ENCODE data around the gene RASGRP4.
"Not testable (repeated sequence)": the region's sequence is repeated elsewhere in the genome, so short reads cannot be mapped to it uniquely, and the experiment has no call there.

RASGRP4 gene, protein sequence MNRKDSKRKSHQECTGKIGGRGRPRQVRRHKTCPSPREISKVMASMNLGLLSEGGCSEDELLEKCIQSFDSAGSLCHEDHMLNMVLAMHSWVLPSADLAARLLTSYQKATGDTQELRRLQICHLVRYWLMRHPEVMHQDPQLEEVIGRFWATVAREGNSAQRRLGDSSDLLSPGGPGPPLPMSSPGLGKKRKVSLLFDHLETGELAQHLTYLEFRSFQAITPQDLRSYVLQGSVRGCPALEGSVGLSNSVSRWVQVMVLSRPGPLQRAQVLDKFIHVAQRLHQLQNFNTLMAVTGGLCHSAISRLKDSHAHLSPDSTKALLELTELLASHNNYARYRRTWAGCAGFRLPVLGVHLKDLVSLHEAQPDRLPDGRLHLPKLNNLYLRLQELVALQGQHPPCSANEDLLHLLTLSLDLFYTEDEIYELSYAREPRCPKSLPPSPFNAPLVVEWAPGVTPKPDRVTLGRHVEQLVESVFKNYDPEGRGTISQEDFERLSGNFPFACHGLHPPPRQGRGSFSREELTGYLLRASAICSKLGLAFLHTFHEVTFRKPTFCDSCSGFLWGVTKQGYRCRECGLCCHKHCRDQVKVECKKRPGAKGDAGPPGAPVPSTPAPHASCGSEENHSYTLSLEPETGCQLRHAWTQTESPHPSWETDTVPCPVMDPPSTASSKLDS

DNA sequence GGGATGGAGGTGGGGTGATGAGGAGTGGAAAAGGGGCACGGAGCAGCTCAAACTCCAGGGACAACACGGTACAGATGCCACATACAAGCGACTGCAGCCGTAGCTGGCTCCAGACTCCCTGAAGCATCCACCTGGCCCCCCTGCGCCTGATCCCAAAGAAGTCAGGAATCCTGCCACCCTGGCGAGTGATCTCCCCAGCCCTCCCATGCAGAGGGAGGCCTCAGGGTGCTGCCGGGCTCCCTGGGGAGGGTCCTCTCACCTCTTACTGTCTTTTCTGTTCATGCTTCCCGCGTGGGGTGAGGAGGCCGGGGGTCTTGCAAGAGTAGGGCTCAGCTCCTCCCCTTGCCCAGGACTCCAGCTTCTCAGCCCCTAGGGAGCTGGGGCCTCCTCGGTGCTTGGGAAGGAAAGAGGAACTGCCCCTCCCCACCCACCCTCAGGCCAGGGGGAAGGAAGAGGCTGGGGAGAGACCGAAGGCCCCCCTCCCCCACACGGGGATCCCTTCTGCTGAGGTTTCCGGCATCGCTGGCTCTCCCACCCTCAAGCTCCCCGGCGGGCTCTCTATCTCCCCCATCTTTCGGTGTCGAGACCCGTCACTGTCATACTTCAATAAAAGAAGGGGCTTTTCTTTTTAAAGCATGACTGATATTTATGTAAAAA, at the start of gene RASGRP4:
Gene RASGRP4 (minus strand): TSS at position 410 of the 657 bp plus-strand sequence. CDS start 128 bp downstream, at position 282.
- DNase-seq = no peak

DNA sequence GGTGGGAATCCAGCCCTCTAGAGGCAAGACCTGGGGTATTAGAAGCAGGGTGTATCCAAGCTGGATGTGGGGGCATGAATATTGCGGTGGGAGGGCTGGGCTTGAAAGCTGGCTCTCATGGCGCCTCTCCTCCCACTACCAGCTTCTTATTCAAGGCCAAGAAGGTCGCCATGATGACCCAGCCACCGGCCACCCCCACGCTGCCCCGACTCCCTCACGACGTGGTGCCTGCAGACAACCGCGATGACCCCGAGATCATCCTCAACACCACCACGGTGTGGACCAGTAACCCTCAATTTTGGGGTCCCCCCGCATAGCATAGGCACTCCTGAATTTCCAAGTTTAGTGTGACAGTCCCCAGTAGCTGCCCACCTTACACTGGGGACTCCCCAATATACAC, 49.2 kb upstream of the RASGRP4 start:
- DNase-seq = no peak

DNA sequence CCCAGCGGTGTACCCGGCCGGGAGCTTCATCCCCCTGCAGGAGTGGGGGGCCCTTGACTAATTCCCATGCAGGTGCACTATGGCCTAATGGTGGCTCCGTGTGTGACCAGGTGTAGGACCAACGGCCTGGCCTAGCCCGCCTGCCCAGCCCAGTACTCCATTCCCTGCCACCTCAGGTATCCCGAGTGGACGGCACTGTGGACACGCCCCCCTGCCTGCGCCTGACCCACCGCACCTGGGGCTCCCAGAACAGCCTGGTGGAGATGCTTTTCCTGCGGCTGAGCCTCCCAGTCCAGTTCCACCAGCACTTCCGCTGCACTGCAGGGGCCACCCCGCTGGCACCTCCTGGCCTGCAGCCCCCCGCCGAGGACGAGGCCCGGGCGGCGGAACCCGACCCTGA, 47.2 kb upstream of the RASGRP4 start:
- no peak for DNase-seq

DNA sequence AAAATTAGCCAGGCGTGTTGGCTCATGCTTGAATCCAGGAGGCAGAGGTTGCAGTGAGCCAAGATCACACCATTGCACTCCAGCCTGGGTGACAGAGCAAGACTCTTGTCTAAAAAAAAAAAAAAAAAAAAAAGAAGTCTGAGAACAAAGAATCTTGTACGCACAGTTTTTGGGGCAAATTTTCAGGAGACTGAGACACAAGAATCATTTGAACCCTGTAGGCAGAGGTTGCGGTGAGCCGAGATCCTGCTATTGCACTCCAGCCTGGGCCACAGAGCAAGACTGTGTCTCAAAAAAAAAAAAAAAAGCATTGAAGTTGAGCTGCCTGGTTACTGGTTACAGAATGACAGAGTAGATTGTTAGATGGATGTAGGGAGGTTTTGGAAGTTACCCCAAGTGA, 46.7 kb upstream of the RASGRP4 start:
- not testable (repeated sequence) for DNase-seq

DNA sequence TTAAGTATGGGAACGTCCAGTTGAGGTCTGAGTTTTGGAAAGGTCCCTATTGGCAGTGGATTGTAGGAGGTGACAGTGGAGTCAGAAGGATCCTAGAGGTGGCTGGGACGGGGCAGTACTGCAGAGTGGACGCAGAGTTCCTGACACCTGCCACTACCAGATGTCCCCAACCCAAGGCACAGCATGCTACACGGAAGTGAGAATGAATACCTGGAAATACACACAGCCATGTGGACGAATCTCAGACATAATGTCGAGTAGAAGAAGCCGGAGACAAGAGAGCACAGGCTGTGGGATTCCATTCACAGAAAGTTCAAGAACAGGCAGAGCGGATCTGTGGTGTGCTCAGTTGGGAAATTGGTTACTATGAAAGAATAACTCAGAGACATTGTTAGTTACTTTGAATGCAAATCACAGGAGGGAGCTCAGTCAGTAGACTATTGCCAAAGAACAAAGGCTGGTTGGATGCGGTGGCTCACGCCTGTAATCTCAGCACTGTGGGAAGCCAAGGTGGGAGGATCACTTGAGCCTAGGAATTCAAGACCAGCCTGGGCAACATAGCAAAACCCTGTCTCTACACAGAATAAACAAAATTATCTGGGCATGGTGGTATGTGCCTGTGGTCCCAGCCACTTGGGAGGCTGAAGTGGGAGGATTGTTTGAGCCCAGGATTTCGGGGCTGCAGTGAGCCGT, 44.9 kb upstream of the RASGRP4 start:
- DNase-seq = no peak

DNA sequence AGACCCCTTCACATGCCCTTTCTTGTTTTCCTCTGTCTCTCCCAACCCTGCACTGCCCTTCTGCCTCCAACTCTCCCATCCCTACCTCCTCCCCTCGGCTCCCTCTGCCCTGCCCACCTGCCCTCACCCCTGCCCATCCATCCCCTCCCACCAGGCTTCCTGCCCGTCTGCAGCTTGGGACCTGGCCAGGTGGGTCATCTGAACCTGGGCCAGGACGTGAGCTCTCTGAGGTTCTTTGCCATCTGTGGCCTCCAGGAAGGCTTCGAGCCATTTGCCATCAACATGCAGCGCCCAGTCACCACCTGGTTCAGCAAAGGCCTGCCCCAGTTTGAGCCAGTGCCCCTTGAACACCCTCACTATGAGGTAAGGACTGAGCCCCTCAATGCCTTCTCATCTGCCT, 43.1 kb upstream of the RASGRP4 start:
- no peak for DNase-seq

DNA sequence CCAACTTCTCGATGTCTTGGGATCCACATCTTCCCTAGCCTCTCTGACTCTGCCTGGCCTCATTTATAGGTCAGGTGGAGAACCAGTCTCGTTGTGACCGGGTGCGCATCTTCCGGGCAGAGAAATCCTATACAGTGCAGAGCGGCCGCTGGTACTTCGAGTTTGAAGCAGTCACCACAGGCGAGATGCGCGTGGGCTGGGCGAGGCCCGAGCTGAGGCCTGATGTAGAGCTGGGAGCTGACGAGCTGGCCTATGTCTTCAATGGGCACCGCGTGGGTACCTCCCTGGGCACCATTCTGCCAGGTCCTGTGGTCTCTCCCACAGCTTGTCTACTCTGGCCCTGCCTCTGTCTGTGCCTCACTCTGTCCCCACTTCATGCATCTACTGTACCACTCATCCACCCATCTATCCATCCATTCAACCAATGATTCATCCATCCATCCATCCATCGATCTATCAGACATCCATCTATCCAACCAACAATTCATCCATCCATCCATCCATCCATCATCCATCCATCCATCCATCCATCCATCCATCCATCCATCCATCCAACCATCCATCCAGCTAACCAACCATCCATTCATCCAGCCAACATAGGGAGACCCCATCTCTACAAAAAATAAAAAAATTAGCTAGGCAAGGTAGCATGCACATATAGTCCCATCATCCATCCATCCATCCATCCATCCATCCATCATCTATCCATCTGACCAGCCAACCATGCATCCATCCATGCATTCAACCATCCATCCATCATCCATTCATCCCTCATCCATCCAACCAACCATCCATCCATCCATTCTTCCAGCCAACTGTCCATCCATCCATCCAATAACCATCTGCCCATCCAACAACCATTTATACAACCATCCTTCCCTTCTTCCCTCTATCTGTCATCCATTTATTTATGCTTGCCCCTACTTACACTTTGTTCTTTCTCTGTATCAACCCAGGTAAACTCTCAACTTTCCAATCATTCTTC, 41.8 kb upstream of the RASGRP4 start:
- no peak for DNase-seq

DNA sequence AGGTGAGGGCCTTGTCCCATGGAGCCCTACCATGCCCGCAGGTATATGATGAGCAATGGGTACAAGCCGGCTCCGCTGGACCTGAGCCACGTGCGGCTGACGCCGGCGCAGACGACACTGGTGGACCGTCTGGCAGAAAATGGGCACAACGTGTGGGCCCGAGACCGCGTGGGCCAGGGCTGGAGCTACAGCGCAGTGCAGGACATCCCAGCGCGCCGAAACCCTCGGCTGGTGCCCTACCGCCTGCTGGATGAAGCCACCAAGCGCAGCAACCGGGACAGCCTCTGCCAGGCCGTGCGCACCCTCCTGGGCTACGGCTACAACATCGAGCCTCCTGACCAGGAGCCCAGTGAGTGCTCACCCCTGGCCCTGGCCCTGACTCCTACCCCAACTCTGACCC, 40.0 kb upstream of the RASGRP4 start:
- DNase-seq = no peak

DNA sequence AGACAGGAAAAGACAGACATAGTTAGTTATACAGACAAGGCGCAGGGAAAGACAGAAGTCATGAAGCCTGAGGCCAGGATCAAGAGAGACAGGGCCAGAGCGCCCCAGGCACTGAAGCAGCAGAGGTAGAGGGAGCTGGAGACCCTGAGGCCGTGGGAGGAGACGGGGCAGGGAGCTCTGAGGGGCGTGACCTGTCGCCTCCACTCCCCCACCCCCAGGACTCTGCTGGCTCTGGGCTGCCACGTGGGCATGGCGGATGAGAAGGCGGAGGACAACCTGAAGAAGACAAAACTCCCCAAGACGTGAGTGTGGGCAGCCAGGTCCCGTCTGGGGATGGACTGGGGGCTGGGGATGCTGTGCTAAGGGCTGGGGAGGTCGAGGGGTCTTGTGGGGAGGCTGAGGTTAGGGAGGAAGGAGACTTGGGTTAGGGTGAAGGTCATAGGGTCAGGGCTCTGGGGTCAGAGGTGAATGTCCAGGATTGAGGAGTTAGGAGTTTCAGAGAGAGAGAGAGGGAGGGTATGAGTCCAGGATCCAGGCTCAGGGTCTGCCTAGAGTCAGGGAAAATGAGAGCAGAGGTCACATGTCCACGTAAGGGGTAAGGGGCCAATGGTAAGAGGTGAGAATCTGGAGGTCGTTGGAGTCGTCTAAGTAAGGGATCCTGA, 38.5 kb upstream of the RASGRP4 start:
- no peak for DNase-seq

DNA sequence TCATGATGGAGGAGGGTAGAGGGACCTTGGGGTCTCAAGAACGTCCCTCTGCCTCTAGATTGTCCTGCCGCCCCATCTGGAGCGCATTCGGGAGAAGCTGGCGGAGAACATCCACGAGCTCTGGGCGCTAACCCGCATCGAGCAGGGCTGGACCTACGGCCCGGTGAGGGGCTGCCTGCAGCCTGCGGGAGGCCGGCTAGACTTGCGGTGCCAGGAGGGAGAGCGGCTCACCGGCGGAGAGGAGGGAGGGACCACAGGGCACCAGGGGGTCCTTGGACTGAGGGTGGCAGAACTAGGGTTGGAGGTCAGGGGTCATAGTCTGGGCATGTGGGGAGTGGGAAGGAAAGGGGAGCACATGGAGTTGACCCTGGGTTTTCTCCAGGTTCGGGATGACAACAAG, 37.3 kb upstream of the RASGRP4 start:
- DNase-seq = no peak

DNA sequence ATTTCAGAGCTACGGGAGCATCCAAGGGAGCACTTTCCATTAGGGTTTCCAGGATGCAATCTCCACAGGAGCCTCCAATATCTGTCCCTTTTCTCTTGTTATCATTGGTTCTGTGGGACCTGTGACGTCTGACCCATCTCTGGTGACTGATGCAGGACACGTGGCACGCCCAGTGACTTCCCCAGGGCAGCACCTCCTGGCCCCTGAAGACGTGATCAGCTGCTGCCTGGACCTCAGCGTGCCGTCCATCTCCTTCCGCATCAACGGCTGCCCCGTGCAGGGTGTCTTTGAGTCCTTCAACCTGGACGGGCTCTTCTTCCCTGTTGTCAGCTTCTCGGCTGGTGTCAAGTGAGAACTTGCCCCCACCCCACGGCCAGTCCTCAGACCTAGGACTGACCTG, 33.0 kb upstream of the RASGRP4 start:
- no peak for DNase-seq

DNA sequence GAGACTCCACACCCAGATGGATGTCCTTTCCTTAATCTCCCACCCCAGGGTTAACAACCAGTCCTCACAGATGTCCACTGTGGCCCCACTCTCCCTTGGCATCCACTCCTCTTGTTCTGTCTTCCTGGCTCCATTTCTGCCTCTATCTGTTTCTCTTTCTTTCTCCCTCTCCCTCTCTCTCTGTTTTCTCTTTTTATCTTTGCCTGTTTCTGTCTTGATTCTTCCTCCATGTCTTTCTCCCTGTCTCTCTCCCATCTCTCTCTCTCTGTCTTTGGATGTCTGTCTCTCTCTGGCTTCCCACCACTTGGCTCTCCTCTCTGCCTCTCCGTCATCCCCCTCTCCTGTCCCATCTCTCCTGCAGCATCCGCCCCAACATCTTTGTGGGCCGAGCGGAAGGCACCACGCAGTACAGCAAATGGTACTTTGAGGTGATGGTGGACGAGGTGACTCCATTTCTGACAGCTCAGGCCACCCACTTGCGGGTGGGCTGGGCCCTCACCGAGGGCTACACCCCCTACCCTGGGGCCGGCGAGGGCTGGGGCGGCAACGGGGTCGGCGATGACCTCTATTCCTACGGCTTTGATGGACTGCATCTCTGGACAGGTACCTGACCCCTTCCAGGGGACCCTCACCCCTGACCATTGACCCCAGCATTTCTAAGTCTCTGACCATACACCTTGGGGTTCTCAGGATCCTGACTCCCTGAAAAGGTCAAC, 31.8 kb upstream of the RASGRP4 start:
- DNase-seq = no peak

DNA sequence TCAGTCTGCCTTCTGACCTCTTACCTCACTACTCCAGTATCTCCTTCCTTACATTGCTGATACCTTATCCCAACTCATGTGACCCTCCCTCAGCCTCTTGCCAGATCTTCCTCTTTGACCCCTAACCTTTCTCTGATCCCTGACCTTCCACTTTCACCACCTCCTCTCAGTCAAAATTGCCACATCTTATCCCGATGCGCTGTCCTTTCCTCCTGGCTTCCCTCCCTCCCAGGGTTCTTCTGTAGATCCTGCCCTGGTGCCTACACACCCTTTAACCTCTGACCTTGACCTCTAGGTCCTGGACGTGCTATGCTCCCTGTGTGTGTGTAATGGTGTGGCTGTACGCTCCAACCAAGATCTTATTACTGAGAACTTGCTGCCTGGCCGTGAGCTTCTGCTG, 31.2 kb upstream of the RASGRP4 start:
- DNase-seq = no peak

DNA sequence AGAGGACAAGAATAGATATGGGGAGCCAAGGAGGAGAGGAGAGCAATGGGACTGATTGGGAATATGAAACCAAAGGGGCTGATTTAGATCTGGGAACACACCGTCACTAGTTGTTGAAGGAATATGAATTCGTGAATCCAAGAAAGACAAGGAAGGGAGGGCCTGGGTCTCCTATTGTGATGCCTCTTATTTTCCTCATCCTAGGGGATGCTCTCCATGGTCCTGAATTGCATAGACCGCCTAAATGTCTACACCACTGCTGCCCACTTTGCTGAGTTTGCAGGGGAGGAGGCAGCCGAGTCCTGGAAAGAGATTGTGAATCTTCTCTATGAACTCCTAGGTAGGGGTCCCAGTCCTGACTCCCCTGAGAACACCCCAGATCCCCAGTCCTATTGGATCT, 29.0 kb upstream of the RASGRP4 start:
- DNase-seq = no peak

DNA sequence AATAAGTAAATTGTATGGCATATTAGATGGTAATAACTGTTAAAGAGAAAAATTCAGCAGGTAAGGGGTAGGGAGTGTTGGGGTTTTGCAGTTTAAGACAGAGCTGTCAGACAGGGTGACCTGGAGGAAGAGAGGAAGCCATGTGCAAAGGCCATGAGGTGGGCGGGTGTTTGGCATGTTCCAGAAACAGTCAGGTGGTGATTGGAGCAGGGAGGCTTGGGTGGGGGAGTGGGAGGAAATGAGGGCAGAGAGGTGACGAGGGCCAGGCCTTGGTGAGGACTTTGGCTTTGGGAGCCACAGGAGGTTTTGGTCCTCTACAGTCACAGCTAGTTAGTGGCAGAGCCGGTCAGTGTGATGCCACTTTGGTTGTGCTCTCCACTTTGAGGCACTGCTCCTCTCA, 27.6 kb upstream of the RASGRP4 start:
- DNase-seq = no peak

DNA sequence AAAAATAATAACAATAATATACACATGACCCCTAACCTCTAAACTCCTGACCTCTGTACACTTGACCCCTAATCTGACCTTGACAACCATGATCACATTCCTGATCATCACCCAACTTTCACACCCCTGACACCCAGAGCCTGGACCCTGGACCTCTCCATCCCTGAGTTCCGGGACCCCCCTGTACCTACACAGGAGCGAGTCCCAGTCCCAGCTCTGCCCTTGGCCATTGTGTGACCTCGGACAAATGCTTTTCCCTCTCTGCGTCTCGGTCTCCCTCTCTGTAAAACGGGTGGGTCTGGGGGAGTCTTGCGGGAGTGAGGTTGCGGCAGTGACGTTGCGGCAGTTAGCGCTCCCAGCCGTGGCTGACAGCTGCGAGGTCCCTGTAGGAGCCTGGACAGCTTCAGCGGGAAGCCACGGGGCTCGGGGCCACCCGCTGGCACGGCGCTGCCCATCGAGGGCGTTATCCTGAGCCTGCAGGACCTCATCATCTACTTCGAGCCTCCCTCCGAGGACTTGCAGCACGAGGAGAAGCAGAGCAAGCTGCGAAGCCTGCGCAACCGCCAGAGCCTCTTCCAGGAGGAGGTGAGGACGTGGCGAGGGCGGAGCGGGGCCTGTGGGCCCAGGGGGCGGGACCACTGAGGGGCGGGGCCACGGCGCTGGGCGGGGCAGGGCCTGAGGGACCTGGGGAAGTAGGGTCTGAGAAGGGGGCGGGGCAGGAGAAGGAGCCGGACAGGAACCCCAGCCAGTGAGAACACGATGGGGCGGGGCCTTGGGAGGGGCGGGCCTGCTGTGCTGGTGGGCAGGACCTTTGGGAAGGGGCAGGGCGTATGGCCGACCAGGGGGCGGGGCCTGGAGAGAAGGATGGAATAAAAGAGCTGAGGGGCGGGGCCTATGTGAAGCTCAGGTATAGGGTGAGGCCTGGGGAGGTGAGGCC, 26.7 kb upstream of the RASGRP4 start:
- DNase-seq = no peak

DNA sequence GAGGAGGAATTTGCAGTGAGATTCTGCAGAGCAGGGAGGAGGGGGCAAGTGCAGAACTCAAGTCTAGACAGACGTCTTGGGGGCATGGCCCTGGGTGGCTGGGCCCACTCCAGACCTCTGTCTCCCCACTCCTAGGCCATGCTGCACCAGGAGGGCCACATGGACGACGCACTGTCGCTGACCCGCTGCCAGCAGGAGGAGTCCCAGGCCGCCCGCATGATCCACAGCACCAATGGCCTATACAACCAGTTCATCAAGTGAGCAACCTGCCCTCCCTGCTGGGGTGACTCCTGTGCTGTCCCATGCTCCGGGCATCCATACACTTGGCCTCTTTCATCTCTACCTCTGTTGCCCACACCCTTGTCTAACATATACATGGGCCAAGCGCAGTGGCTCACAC, 25.6 kb upstream of the RASGRP4 start:
- DNase-seq = no peak

DNA sequence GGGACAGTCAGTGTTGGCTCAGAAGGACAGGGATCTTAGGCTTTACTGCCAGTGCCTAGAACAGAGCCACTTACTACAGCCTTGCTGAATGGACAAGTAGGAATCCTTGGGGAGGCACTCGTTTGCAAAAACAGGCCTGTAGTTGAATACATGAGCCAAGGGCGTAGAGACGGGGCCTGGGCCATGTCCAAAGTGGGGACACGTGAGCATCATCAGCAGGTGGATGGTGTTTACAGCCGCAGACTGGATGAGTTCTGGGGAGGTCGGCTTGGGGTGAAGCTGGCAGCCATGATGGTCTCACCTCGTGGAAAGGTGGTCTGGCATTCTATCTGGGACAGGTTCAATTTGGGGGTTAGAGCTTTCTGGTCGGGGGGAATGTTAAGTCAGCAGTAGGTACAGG, 25.0 kb upstream of the RASGRP4 start:
- no peak for DNase-seq

DNA sequence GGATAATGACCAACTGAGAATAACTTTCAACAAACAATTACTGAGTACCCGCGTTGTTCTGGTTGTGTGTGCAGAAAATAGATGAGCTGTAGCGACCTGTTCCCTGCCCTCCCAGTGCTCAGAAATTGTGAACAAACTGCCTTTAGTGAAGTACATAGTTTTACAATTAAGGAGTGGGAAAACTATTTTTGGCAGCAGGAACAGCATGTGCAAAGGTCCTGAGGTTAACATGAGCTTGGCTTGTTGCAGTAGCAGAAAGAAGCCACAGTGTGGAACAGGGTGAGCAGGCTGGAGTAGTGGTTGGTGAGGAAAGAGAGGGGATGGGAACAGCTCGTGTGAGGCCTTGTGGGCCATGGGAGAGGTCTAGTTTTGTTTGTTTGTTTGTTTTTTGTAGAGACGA, 23.5 kb upstream of the RASGRP4 start:
- no peak for DNase-seq

DNA sequence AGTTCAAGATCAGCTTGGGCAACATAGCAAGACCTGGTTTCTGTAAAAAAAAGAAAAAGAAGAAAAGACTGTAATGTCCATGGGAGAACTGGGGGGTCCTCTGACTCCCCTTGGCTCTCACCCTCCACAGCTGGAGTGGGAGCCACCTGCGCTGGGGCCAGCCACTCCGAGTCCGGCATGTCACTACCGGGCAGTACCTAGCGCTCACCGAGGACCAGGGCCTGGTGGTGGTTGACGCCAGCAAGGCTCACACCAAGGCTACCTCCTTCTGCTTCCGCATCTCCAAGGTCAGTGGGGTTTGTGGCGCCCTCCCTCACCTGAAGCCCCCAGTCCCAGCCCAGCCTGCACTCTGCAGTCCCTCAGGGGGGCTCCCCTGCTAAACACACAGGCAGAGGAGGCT, 22.2 kb upstream of the RASGRP4 start:
- DNase-seq = no peak

All from midbrain (tissue), 1 donor.